H1 (cell line): ENCODE results near the gene DCTN1. TPM values are rescaled to one million over a fixed set of nuclear protein-coding genes. Genes with fewer than 3 reads are reported as not detected.

Experiments
- CTCF ChIA-PET: fragments of 300-600 bp; sonication (Branson Sonifier 250); formaldehyde crosslinking; loops from one replicate; lab custom pipeline; 2021; ENCODE audit not compliant: partially characterized antibody; lab: Charles Lee
- POLR2A ChIA-PET: fragments of 300-600 bp; sonication (Branson Sonifier 250); formaldehyde crosslinking; loops from one replicate; lab custom pipeline; 2021; ENCODE audit warnings: inconsistent platforms; ENCODE audit not compliant: partially characterized antibody; lab: Charles Lee
- DNase-seq, 2 experiments: peaks; one replicate each; pipeline versions ENCODE4 v3.0.0 to v3.0.0-alpha.2; 2010 to 2022; ENCODE audit warnings: low spot score in 2 of 2, low read depth in 1 of 2, mixed read lengths in 1 of 2
- FAIRE-seq: peaks from 2 replicates; lab custom pipeline; 2011; peaks lifted over from hg19 to GRCh38; lab: Jason Lieb, UNC
- H2AFZ ChIP-seq: 2 replicates; pipeline ENCODE4 v1.8.1; 2012; ENCODE audit warnings: low read length, inconsistent platforms
- H2AK5ac ChIP-seq: 2 replicates; pipeline ENCODE4 v1.6.1; 2013; ENCODE audit warnings: low read depth, low read length
- H2BK120ac ChIP-seq: replicated peaks from 2 replicates; pipeline ENCODE3; 2013; ENCODE audit warnings: low read depth, low read length, inconsistent platforms
- H2BK12ac ChIP-seq: 2 replicates; pipeline ENCODE4 v1.6.1; 2013; ENCODE audit warnings: low read depth, low read length
- H2BK15ac ChIP-seq: 2 replicates; pipeline ENCODE4 v1.6.1; 2013; ENCODE audit warnings: low read length
- H2BK20ac ChIP-seq: 2 replicates; pipeline ENCODE4 v1.6.1; 2013; ENCODE audit warnings: low read length
- H2BK5ac ChIP-seq: 2 replicates; pipeline ENCODE4 v1.6.1; 2013; ENCODE audit warnings: low read depth, low read length
- H3K14ac ChIP-seq: 2 replicates; pipeline ENCODE4 v1.6.1; 2013; ENCODE audit warnings: inconsistent platforms; ENCODE audit not compliant: insufficient read length
- H3K18ac ChIP-seq: 2 replicates; pipeline ENCODE4 v1.6.1; 2013; ENCODE audit warnings: low read length; ENCODE audit errors: extremely low read depth
- H3K23ac ChIP-seq: 2 replicates; pipeline ENCODE4 v1.6.1; 2013; ENCODE audit warnings: inconsistent platforms; ENCODE audit not compliant: insufficient read length
- H3K23me2 ChIP-seq: 2 replicates; pipeline ENCODE4 v1.6.1; 2013; ENCODE audit warnings: low read depth, low read length
- H3K27ac ChIP-seq: 2 replicates; pipeline ENCODE4 v1.6.1; 2011; ENCODE audit warnings: low read depth, low read length, inconsistent platforms
- H3K27me3 ChIP-seq, 4 experiments: replicated peaks in 1 of 4; 1 replicate in 1 of 4; 2 replicates in 3 of 4; pipeline versions ENCODE4 v1.6.1 to v1.8.1; 2011 to 2013; ENCODE audit warnings: low read length in 3 of 4, mild to moderate bottlenecking in 3 of 4, inconsistent platforms in 2 of 4, mixed read lengths in 2 of 4, moderate library complexity in 1 of 4; ENCODE audit not compliant: control insufficient read depth in 3 of 4, insufficient read depth in 3 of 4; ENCODE audit errors: extremely low read depth in 1 of 4
- H3K36me3 ChIP-seq, 4 experiments: 2 replicates each; pipeline versions ENCODE4 v1.6.1 to v1.8.1; 2011 to 2013; ENCODE audit warnings: mild to moderate bottlenecking in 4 of 4, low read length in 3 of 4, moderate library complexity in 2 of 4, control low read depth in 1 of 4, inconsistent platforms in 1 of 4; ENCODE audit not compliant: insufficient read depth in 4 of 4, control insufficient read depth in 2 of 4
- H3K4ac ChIP-seq: replicated peaks from 2 replicates; pipeline ENCODE3; 2013; ENCODE audit warnings: low read length, low read depth, mixed read lengths, inconsistent platforms; ENCODE audit not compliant: insufficient read length
- H3K4me1 ChIP-seq, 4 experiments: replicated peaks in 1 of 4; 1 replicate in 1 of 4; 2 replicates in 3 of 4; pipeline versions ENCODE4 v1.6.1 to v1.8.1; 2011 to 2013; ENCODE audit warnings: low read length in 3 of 4, inconsistent platforms in 2 of 4, mixed read lengths in 1 of 4; ENCODE audit not compliant: insufficient read depth in 4 of 4, control insufficient read depth in 3 of 4
- H3K4me2 ChIP-seq, 2 experiments: 2 replicates each; pipeline versions ENCODE4 v1.6.1 to v1.8.1; 2011 to 2013; ENCODE audit warnings: low read depth in 2 of 2, low read length in 2 of 2, control low read depth in 1 of 2, inconsistent platforms in 1 of 2, mild to moderate bottlenecking in 1 of 2; ENCODE audit not compliant: insufficient read depth in 1 of 2
- H3K4me3 ChIP-seq, 4 experiments: fragments of 200-600, 300-600 bp in 1 of 4; sonication (generic), shearing (Covaris generic), sonication (Bioruptor Twin) in 1 of 4; 2 replicates each; pipeline versions ENCODE4 v1.5.1 to v1.8.1; 2011 to 2016; ENCODE audit warnings: low read length in 4 of 4, low read depth in 3 of 4, control low read depth in 2 of 4, inconsistent platforms in 2 of 4, mild to moderate bottlenecking in 2 of 4, mixed read lengths in 1 of 4, moderate library complexity in 1 of 4; ENCODE audit not compliant: insufficient read depth in 2 of 4; ENCODE audit errors: extremely low read depth in 1 of 4
- H3K56ac ChIP-seq: replicated peaks from 2 replicates; pipeline ENCODE3; 2013; ENCODE audit warnings: low read depth, mild to moderate bottlenecking, mixed read lengths, low read length, inconsistent platforms; ENCODE audit not compliant: insufficient read length
- H3K79me1 ChIP-seq: 2 replicates; pipeline ENCODE4 v1.6.1; 2013; ENCODE audit warnings: low read depth, low read length, control low read depth
- H3K79me2 ChIP-seq, 2 experiments: 2 replicates each; pipeline versions ENCODE4 v1.6.1 to v1.8.1; 2012 to 2013; ENCODE audit warnings: low read length in 2 of 2, mild to moderate bottlenecking in 2 of 2, inconsistent platforms in 1 of 2; ENCODE audit not compliant: insufficient read depth in 2 of 2, control insufficient read depth in 1 of 2
- H3K9ac ChIP-seq, 4 experiments: replicated peaks in 1 of 4; 1 replicate in 1 of 4; 2 replicates in 3 of 4; pipeline versions ENCODE4 v1.6.1 to v1.8.1; 2011 to 2013; ENCODE audit warnings: low read depth in 3 of 4, low read length in 3 of 4, control low read depth in 2 of 4, mild to moderate bottlenecking in 2 of 4, moderate library complexity in 2 of 4, inconsistent platforms in 1 of 4; ENCODE audit errors: extremely low read depth in 1 of 4
- H3K9me3 ChIP-seq, 2 experiments: 2 replicates each; pipeline versions ENCODE4 v1.6.1 to v1.8.1; 2012 to 2013; ENCODE audit warnings: mild to moderate bottlenecking in 2 of 2, moderate library complexity in 2 of 2, control low read depth in 1 of 2, inconsistent platforms in 1 of 2, low read depth in 1 of 2, low read length in 1 of 2, mixed read lengths in 1 of 2; ENCODE audit not compliant: insufficient read depth in 2 of 2
- H4K20me1 ChIP-seq, 2 experiments: replicated peaks in 1 of 2; 2 replicates each; pipeline versions ENCODE3 to v1.8.1; 2011 to 2013; ENCODE audit warnings: inconsistent platforms in 2 of 2, low read length in 2 of 2, mild to moderate bottlenecking in 1 of 2; ENCODE audit not compliant: insufficient read depth in 2 of 2, control insufficient read depth in 1 of 2
- H4K5ac ChIP-seq: 2 replicates; pipeline ENCODE4 v1.6.1; 2013; ENCODE audit warnings: low read length, low read depth, mixed read lengths, inconsistent platforms; ENCODE audit not compliant: insufficient read length
- H4K8ac ChIP-seq: 2 replicates; pipeline ENCODE4 v1.8.0; 2013; ENCODE audit warnings: mild to moderate bottlenecking, moderate library complexity, low read length, inconsistent platforms; ENCODE audit not compliant: insufficient read depth; ENCODE audit errors: extremely low read depth
- H4K91ac ChIP-seq: replicated peaks from 2 replicates; pipeline ENCODE3; 2013; ENCODE audit warnings: low read length, mixed read lengths, inconsistent platforms; ENCODE audit not compliant: insufficient read length
- GABPA ChIP-seq: IDR thresholded peaks from 2 replicates; pipeline ENCODE4 v1.6.1; 2011; ENCODE audit warnings: mild to moderate bottlenecking, low read length, moderate library complexity, borderline replicate concordance; ENCODE audit not compliant: insufficient read depth
- YY1 ChIP-seq: IDR thresholded peaks from 2 replicates; pipeline ENCODE4 v1.6.1; 2011; ENCODE audit warnings: low read depth, mild to moderate bottlenecking, low read length
- WGBS, 2 experiments: shearing (Covaris generic) in 1 of 2; methylation state at CpG; one replicate each; pipeline versions ENCODE4 v1.1.6 to v1.1.7; 2013 to 2015; ENCODE audit warnings: low lambda C conversion rate in 2 of 2, mixed read lengths in 2 of 2, inconsistent platforms in 1 of 2, low coverage in 1 of 2, missing lambda C conversion rate in 1 of 2; ENCODE audit not compliant: insufficient replicate concordance in 2 of 2, insufficient coverage in 1 of 2, insufficient read length in 1 of 2; ENCODE audit errors: extremely low coverage in 1 of 2, missing lambda C conversion rate in 1 of 2; 5-methylcytosine and 5-hydroxymethylcytosine counted together
- polyA plus RNA-seq, 7 experiments: library from polyadenylated mRNA; depleted of rRNA in 3 of 7; stranded (reverse) in 5 of 7; unstranded in 2 of 7; fragments of >200 nt in 5 of 7; fragments of 200-250 nt in 2 of 7; gene quantifications; 1 replicate in 5 of 7; 2 replicates in 1 of 7; 4 replicates in 1 of 7; pipeline versions ENCODE4 v1.2.1 to v1.2.3, GENCODE V29; 2011 to 2013; ENCODE audit warnings: missing spikeins in 2 of 7, mixed read lengths in 2 of 7
- total RNA-seq: library from RNA; stranded (reverse); fragmentation: NEBNext Ultra II Directional; extraction: Animal tissue kit (Norgen Biotek cat#: 25700); gene quantifications from 2 replicates; pipeline ENCODE4 v1.2.1, GENCODE V29; 2021

DCTN1 gene
- total and polyA plus RNA-seq, 2 of the 8 experiments (the other 6 are each of a cell fraction or from before 2014, with no cell fraction given) = 105 to 162 TPM

DNA sequence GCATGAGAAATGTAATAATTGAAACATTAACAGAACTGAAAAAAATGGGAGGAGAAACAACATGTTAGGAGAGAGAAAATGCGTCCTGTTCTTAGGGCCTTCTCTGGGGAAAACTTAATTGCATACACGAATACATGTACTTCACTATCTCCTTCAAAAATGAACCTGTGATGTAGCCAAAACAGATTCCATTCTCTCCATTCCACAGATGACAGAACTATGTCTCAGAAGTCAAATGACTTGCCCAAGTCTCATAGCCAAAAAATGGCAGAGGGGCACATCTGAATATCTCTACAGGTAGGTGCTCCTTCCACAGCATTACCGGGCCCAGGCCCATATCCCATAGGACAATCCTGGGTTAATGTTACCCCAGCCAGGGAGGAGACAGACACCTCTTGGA, 3.9 kb upstream of the DCTN1 start:
- no peak overlapping the region for H2BK20ac ChIP-seq
- H4K91ac ChIP-seq = no peak overlapping the region

More for the DNA sequence above, 3.9 kb upstream of the DCTN1 start:
- Histone ChIP-seq H3K27me3 (no peaks in the 10 kb centered on the region), H3K79me1 (peaks cover 33% of the 10 kb centered on the region), H2BK120ac (no peak overlapping the region), H3K56ac (no peak overlapping the region), H3K79me2 (peaks cover 5 to 80% of the 10 kb centered on the region in 2 experiments), H3K18ac (no peak overlapping the region), H4K20me1 (peaks cover 15 to 25% of the 10 kb centered on the region in 2 experiments), H3K4me3 (no peak overlapping the region), H3K36me3 (peaks cover 0 to 5% (median 2%) of the 10 kb centered on the region in 4 experiments; a peak in 4 of 8 replicates), H3K9ac (no peak overlapping the region), H3K23ac (no peak overlapping the region), H2BK5ac (no peak overlapping the region), H4K5ac (no peak overlapping the region), H3K4me1 (peaks cover 0 to 9% (median 7%) of the 10 kb centered on the region in 4 experiments; a peak in 6 of 7 replicates), H3K4me2 (no peak overlapping the region), H2BK15ac (no peak overlapping the region), H3K14ac (no peak overlapping the region), H3K27ac (no peak overlapping the region), H3K9me3 (no peaks in the 10 kb centered on the region), H2AFZ (no peak overlapping the region), H3K23me2 (no peaks in the 10 kb centered on the region), H2AK5ac (no peak overlapping the region), H3K4ac (no peak overlapping the region), H2BK12ac (no peak overlapping the region), H4K8ac (no peak overlapping the region)
- CTCF ChIA-PET = no interaction called here
- WGBS, 2 experiments = 91% methylated on average over 3 of the region's 3 CpGs; no CpG with 5 or more reads in 1 of the 2 experiments
- DNase-seq = no peak
- POLR2A ChIA-PET = interaction anchor here (0.6 kb wide), 1 partner anchor 18 kb away, joined by 3 read pairs; no protein-coding TSS in a partner anchor
- no peak for FAIRE-seq
- TF ChIP-seq YY1 (no peak), GABPA (no peak)
